SKM-1 treated with dmso at 0.1 percent for 144 hours (cell line): ENCODE results near the gene LPCAT1.

Experiments
- DNase-seq: peaks from one replicate; lab custom pipeline; 2025; ENCODE audit not compliant: unreplicated experiment; lab: John Stamatoyannopoulos, UW

Gene LPCAT1

DNA sequence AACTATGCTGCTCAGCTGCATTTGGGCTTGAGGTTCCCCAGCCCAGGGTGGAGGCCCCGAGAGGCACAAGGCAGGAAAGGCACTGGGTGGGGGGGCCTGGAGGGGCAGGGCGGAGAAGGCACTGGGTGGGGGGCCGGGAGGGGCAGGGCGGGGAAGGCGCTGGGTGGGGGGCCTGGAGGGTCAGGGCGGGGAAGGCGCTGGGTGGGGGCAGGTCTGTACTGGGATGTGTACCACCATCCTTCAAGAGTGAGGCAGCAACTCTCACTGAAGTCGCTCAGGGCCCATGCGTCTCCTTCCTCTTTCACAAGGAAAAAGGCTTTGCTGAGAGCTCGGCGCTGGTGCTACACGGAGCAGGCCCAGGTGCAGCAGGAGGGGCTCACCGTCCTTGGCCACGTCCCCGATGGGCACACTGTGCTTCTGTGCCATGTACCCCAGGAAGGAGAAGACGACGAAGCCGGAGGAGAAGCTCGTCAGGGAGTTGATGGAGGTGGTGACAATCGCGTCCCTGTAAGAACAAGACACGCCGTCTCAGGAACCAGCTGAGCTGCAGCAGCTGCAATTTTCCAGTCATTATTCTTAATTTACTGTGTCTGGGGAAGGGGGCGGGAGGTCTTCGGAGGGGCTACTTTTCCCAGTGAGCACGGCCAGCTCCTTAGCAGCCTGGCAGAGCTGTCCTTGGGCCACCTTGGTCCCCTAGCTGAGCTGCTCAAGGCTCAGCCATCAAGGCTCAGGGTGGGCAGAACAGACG is 109.3 kb downstream of the LPCAT1 start:
- no peak for DNase-seq

DNA sequence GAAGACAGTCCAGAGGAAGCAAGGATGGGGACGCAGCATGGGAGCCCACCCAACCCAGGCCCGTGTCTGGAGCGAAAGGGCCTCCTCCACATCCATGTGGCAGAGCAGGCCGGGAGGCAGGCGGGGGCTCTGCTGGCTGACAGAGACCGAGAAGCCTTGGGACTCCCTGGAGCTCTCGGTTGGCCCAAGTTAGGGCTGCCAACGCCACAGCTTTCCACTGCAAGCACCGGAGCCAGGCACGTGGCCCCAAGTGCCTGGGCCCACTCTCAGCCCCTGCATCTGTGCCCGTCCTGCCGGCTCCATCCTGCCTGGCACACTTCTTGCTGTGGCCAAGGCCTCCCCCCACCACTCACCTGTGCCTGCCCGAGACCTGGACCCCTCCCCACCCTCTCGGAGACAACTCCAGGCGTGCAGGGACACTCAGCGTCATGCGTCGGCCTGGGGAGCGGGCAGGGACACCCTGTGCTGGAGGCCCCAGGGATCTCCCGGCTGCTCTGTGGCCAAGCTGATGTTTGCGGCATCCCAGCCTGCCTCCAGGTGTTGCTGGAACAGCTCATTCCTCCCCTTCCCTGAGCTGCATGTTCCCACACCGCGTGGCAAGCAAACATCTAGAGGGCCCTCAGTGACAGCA is 110.0 kb downstream of the LPCAT1 start:
- no peak for DNase-seq

DNA sequence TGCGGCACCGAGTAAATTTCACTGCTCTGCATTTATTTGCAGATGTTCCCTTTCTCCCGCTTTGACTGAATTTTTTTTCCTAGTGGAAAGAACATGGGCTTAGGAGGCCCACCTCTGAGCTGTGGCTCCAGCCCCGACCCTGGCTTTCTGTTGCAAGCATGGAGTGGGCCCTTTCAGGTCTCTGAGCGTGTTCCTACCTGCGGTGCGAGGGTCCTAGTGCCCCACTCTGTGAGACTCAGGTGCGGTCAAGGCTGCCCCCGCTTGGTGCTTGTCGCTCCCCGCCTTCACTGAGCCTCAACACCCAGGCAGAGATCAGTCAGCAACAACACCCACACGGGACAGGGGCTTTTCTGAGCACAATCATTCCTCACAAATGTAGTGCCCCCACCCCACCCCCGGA is 110.5 kb downstream of the LPCAT1 start:
- no peak for DNase-seq

DNA sequence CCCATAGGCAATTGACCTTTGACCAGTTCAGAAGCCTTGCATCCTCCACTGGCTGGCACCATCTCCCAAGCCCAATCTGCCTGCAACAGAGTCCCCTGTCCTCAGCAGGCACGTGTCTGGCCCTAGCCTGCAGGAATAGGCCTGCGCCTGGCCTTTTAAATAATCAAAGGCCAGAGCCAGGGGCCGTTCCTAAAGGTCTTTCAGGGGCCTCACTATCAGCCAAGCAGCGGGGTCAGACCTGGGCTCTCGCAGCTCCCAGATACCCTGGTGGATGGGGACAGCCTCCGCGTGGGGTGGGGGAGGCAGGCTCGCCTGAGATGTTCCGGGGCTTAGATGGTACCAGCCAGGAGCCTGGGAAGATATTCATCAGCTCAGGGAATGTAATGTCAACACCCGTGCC is 111.1 kb downstream of the LPCAT1 start:
- DNase-seq, result no peak

DNA sequence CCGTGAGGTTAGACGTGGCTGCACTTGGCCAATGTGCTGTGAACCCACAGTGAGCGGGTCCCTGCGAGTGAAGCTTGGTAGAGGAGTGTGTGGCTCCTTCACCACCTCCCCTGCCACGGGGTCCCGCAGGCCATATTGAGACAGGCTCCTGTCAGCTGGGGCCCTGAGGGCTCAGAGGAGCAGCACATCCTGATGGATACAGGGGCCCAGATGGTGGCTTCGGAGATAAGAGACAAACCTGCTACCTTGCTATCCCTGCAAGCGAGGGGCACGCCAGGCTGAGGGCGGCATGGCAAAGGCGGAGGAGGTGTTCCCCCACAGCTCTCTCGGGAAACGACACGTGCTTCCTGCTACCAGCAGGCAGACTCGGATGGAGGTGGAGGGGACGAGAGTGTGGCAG is 111.6 kb downstream of the LPCAT1 start:
- DNase-seq, result no peak
